Endothelial cell of umbilical vein (primary cell): ENCODE data around the gene PSMB7.

Experiments
- CTCF ChIP-seq, 2 donors: IDR thresholded peaks; 1 replicate in 1 of 2; 2 replicates in 1 of 2; pipeline ENCODE4 v1.5.1; 2011; ENCODE audit warnings: low read length in 2 of 2, mild to moderate bottlenecking in 2 of 2, moderate library complexity in 2 of 2, control low read depth in 1 of 2, inconsistent platforms in 1 of 2, low read depth in 1 of 2; ENCODE audit not compliant: insufficient read depth in 1 of 2; ENCODE audit errors: extremely low read depth in 1 of 2
- EZH2 ChIP-seq: IDR thresholded peaks from 2 replicates; pipeline ENCODE4 v1.6.1; 2012; ENCODE audit warnings: borderline replicate concordance, low read depth, mild to moderate bottlenecking, moderate library complexity, low read length, inconsistent platforms; ENCODE audit not compliant: severe bottlenecking
- FOS ChIP-seq: IDR thresholded peaks from 2 replicates; pipeline ENCODE4 v1.6.1; 2011; ENCODE audit warnings: mild to moderate bottlenecking, low read length, moderate library complexity, borderline replicate concordance; ENCODE audit not compliant: insufficient read depth
- GATA2 ChIP-seq: IDR thresholded peaks from 2 replicates; pipeline ENCODE4 v1.7.0; 2011; ENCODE audit warnings: low read depth, mild to moderate bottlenecking, moderate library complexity, mixed read lengths, low read length; ENCODE audit not compliant: insufficient read length, insufficient read depth
- JUN ChIP-seq: IDR thresholded peaks from 2 replicates; pipeline ENCODE4 v1.6.1; 2011; ENCODE audit warnings: borderline replicate concordance, low read depth; ENCODE audit not compliant: insufficient read length, insufficient read depth
- MAX ChIP-seq: IDR thresholded peaks from 2 replicates; pipeline ENCODE4 v1.6.1; 2011; ENCODE audit not compliant: insufficient read depth, insufficient read length
- POLR2A ChIP-seq: IDR thresholded peaks from 2 replicates; pipeline ENCODE4 v1.6.1; 2012; ENCODE audit warnings: low read depth, mild to moderate bottlenecking, control low read depth, low read length
- POLR2AphosphoS5 ChIP-seq: IDR thresholded peaks from 2 replicates; pipeline ENCODE4 v1.6.1; 2012; ENCODE audit warnings: low read depth, mild to moderate bottlenecking, control low read depth, low read length, moderate library complexity; ENCODE audit not compliant: insufficient read depth

DNA sequence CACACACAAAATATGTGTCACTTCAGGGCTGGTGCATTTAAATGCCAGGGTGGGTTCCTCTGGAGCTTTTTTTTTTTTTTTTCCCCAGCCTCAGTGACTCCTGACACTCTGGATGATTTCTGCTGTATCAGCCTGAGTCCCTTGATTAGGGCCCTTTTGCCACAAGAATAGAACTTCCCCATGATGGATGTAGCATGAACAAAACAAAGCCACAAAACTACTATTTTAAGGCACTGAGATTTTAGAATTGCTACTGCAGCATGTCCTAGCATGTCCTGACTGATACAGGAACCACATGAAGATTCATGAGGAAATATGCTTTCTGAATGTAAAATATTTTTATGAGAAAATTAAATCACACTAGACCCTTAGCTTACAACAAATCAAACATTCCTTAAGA is 21.1 kb upstream of the PSMB7 start:
- TF ChIP-seq JUN: no peak
- no peak for TF ChIP-seq CTCF (IDR thresholded peaks at IDR 0.05; ENCODE audit: extremely low read depth in 1 of 2, insufficient read depth in 1 of 2, low read depth in 1 of 2, low read length in 2 of 2)
- no peak for TF ChIP-seq EZH2
- no peak for TF ChIP-seq POLR2A
- no peak for TF ChIP-seq POLR2AphosphoS5
- no peak for TF ChIP-seq GATA2
- TF ChIP-seq MAX: no peak
- TF ChIP-seq FOS: no peak
